HG03457 (cell line): ENCODE results near the gene GAB2.

ENCODE experiments used
- ATAC-seq: cut with Tn5 transposase; IDR thresholded peaks from one replicate; pipeline ENCODE4 v1.9.1; 2021; ENCODE audit warnings: moderate number of reproducible peaks; ENCODE audit not compliant: unreplicated experiment

Gene GAB2

DNA sequence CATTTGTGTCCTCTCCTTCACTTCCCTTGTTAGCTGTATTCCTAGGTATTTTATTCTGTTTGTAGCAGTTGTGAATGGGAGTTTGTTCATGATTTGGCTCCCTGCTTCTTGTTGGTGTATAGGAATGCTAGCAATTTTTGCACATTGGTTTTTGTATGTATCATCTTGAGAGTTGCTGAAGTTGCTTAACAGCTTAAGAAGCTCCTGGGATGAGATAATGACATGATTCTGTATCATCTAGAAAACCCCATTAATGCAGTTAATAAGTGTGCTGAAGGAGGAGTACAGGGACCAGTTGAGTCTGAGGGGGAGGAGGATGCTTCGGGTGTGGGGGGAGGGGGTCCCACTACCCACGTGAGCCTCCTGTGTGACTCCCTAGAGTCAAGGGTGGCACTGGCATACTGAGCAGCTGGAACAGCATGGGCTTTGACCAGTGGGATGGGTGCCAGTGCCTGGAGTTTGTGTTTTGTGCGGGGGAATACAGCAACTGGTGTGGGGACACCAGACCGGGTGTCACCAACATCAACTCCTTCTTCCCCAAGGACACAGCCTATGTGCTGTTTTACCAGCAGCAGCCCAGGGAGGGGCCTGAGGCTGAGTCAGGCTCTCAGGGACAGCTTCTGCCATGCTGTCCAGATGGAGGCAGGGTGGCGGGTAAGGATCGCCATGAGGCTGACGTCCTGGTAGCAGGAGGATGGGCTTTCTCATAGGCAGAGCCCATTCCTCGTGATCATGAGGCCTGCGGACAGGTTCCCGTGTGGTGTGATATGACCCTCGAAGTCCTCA is 204.8 kb downstream of the GAB2 start:
- no peak for ATAC-seq

DNA sequence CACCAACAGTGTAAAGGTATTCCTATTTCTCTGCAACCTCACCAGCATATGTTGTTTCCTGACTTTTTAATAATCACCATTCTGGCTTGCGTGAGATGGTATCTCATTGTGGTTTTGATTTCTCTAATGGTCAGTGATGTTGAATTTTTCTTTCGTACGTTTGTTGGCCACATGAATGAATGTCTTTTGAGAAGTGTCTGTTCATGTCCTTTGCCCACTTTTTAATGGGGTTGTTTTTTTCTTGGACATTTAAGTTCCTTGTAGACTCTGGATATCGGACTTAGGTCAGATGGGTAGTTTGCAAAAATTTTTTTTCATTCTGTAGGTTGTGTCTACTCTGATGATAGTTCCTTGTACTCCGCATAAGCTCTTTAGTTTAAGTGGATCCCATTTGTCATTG is 206.1 kb downstream of the GAB2 start:
- no peak for ATAC-seq

DNA sequence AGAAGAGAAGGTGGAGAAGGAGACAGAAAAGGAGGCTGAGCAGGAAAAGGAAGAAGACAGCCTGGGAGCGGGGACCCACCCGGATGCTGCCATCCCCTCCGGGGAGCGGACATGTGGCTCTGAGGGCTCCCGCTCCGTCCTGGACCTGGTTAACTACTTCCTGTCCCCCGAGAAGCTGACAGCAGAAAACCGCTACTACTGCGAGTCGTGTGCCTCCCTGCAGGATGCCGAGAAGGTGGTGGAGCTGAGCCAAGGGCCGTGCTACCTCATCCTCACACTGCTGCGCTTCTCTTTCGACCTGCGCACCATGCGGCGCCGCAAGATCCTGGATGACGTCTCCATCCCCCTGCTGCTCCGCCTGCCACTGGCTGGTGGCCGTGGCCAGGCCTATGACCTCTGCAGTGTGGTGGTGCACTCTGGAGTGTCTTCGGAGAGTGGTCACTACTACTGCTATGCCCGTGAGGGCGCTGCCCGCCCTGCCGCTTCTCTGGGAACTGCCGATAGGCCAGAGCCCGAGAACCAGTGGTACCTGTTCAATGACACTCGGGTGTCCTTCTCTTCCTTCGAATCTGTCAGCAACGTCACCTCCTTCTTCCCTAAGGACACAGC is 207.5 kb downstream of the GAB2 start:
- ATAC-seq, result no peak

DNA sequence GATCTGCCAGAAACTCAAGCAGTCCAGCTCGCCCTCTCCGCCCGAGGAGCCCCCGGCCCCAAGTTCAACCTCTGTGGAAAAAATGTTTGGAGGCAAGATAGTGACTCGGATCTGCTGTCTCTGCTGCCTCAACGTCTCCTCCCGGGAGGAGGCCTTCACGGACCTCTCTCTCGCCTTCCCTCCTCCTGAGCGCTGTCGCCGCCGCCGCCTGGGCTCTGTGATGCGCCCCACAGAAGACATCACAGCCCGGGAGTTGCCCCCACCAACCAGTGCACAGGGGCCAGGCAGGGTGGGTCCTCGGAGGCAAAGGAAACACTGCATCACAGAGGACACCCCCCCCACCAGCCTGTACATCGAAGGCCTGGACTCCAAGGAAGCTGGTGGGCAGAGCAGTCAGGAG is 208.1 kb downstream of the GAB2 start:
- ATAC-seq, result no peak

DNA sequence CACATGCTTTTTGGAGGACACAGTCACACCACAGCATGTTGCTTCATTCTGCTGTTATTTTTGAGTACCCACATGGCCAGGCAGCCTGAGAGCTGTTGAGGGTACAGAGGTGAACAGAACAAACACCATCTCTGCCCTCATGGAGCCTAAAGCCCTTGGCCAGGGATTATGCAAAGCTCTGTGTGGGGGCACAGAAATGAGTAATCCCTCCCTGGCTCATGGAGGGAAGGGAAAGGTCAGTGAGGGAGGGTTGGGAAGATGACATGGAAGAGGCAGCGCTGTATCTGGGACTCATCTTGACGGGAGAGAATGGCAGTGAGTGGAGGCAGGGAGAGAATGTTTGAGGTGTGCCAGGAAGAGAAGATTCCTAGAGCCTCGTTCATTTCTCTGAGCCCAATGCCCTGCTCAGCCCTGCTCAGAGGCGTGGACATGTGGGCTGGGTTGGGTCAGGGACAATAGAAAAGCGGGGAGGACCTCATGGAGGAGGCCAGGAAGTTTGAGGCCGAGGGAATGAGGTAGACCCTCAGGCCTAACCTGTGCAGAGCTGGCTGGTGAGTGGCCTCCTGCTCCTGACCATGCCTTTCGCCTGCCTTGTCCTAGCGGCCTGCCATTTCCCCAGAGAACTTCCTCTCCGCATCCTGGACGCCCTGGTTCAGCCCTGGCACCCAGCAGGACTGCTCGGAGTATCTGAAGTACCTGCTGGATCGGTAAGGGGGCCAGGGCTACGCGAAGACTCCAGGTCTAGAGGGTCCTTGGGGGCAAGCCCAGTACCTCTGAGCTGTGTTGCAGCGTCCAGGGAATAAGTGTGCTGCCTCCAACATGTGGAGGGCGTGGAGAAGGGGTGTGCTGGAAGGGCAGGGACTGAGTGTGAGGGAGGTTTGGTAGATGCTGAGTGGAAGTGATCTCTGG is 209.1 kb downstream of the GAB2 start:
- no peak for ATAC-seq

DNA sequence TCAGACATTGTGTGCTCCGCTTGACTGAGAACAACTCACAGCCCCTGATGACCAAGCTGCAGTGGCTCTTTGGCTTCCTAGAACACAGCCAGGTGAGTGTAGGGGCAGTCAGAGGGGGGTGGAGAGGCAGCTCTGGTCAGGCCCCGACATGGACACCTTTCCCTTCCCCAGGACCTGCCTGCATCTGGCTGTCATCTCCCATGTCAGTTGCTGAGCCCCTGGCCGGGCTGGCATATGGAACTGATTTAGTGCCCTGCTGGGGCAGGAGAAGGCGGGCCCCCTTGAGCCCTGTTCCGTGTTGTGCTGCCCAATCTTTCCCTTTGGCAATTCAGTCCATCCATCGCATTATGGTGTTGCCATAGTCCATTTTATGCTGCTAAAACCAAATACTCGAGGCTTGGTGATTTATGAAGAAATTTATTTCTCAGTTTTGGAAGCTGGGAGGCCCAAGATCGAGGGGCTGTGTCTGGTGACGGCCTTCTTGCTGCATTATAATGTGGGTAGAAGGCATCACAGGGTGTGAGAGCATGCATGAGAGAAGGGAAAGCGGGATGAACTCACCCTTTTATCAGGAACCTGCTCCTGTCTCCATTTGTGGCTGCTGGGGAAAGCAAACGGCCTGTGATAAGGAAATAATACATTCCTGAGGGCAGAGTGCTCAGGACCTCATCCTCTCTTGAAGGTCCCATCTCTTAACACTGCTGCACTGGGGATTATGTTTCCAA is 209.9 kb downstream of the GAB2 start:
- ATAC-seq, result no peak

DNA sequence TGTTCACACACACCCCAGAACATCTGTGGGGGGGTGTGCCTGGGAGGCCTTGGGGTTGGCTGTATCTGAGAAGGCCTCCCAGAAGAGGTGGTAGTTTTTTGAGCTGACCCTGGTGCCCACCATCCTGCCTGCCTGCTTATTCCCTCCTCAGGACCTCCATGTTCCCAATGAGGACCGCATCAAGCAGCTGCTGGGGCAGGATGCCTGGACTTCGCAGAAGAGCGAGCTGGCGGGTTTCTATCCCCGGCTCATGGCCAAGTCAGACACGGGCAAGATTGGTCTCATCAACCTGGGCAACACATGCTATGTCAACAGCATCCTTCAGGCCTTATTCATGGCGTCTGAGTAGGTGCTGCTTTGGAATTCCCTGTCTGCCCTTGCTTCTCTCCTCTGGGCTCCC is 211.9 kb downstream of the GAB2 start:
- ATAC-seq, result no peak

DNA sequence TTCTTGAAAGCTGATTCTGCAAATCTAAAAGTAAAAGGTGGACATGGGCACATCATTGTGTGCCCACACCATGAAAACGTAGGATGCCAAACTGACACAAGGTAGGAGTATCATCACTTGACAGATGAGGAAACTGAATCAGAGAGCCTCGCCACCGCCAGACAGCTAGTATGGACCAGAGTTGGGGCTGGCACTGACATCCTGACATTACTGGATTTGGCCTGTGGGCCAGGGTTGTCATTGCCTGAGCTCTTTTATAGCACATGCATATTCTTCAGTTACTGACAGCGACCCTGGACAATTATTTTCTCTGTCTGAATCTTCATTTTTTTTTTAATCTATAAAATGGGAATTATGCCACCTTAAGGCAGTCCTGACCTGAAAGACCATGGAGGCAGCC is 212.4 kb downstream of the GAB2 start:
- ATAC-seq, result no peak

DNA sequence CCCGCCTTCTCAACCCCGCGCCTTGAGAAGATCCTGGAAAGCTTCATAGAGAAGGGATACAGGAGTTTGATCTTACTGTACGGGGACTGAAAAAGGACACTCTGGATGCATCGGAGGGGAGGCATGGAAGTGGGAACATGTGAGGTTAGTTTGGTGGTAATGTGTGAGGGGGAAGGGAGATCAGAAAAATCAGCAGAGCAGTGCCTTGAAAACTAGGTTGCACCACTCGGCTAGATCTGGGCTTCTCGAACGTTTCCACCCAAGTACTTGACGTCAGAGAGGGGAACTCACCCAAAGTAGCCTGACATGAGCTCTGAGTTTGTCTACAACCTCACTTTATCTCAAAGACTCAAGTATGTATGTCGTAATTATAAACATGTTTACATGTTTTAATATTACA is 214.4 kb downstream of the GAB2 start:
- ATAC-seq, result no peak

DNA sequence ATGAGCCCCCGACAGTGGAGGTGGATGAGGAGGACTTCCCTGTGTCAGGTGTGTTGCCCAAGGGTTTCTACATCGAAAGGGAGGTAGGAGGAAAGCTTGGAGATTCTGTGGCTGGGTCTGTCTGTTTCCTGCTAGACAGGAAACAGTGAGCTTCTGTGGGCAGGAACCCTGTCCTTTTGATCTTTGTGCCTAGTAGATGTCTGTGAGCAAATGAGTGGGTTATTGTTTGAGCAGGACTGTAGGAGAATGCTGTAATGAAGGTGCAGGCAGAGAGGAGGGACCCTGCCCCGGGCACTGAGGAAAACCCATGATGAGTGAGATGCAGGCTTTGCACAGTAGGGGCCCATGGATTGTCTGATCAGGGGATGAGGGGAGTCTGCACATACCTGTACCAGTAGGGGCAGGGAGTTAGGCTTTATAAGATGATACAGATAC is 214.9 kb downstream of the GAB2 start:
- ATAC-seq, result no peak

DNA sequence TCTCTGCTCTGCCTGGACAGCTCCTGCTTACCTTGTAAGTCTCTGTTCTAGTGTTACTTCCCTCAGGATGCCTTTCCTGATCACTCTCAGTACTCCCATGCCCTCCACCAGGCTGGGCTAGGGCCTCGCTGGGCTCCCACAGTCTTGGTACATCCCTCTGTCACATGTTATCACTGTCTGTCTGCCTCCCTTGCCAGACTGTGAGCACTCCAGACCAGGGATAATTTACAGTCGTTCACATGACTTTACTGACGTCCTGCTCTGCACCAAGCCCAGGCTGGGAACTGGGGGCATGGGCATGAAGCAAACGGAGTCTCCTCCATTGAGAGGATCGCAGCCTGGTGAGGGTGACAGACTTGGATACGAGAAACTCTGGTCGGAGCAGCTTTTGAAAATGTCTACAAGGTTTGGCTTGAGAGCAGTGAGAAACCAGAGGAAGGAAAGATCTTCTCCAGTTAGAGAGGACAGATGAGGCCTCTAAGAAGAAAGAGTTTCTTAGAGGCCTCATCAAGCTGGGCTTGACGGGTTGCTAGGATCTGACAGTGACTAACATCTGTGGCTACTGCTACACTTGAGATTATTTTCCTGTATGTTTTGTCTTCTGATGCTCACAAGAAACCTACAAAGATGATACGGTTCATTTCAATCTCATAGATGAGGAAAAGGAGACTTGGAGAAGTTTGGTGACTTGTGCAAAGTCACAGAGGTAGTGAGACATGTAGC is 216.4 kb downstream of the GAB2 start:
- no peak for ATAC-seq

DNA sequence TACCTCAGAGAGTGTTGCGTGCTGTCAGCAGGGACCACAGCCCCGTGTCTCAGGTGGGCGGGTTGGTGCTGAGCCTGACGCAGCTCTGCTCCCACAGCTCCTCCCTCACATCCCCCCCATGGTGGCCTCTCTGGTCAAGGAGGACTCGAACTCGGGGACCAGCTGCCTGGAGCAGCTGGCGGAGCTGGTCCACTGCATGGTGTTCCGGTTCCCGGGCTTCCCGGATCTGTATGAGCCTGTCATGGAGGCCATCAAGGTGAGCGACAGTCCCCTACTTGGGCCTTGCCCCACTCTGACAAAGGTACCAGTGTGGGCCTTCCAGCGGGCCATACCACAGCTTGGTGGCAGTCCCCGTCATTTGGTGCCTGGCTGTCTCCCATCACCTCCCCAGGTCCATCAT is 217.1 kb downstream of the GAB2 start:
- no peak for ATAC-seq

DNA sequence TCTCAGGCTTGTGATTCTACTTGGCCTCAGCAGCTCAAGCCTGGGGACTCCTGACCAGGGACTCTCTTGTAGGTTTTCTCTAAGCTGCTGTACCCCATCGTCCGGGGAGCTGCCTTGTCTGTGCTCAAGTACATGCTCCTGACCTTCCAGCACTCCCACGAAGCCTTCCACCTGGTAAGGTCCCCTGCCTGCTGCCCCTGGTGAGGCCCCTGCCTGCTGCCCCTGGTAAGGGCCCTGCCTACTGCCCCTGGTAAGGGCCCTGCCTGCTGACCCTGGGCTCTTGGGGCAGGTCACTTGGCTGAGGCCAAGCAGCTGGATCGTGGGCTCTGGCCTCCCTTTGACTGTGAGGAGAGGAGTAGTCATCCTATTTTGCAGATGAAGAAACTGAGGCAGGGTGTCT is 217.6 kb downstream of the GAB2 start:
- no peak for ATAC-seq

DNA sequence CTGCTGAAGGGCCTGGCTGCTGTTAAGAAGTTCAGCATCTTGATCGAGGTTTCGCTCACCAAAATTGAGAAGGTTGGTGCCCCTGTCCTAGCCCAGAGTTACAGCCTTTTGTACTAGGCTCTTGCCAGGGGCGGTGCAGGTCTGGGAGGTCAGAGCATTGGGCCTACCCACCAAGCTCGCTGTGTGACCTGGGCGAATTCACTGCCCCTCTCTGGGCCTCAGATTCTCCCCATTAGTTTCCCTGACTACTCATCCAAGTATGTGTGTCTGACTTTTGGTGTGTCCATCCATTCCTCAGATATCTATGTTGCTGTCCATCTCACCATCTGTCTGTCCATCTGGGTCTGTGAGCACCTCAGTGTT is 218.0 kb downstream of the GAB2 start:
- no peak for ATAC-seq

DNA sequence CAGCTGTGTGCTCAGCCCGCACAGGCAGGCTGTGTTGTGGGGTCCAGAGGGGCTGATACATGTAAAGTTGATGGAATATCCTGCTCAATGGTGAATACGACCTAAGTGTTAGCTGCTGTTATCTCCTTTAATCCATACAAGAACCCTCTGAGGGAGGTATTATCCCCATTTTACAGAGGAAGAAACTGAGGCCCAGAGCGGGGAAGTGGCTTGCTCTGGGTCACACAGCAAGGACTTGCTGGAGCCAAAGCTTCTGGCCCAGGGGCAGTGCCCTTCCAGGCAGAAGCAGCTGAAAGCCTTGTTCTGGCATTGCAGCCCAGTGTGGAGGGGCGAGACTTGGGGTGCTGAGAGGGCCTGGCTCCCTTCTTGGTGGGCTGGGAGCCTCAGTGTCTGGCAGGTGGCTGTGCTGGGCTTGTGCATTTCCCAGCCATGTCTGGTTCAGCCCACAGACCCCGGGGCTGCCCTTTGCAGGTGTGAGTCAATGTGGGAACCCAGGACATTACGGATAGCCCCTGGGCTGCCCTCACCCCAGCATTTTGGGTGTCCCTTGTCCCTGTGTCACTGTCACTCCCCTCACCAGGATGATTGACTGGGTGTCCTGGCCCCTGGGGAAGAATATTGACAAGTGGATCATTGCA is 218.5 kb downstream of the GAB2 start:
- ATAC-seq, result no peak

DNA sequence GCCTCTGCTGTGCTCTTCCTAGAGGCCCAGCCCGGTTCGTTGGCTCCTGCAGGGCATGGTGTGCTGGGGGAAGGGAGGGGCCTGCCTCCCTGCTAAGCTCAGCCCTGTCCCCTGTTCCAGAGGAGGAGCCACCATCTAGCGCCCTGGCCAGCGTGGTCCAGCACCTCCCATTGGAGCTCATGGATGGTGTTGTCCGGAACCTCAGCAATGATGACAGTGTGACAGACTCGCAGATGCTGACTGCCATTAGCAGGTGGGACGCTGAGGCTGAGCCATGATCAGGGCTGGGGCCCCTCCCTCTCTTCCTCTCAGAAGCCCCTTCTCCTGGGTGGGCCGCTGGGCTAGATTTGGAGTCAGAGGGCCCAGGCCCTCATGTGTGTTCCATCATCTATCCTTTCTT is 219.8 kb downstream of the GAB2 start:
- ATAC-seq, result no peak

DNA sequence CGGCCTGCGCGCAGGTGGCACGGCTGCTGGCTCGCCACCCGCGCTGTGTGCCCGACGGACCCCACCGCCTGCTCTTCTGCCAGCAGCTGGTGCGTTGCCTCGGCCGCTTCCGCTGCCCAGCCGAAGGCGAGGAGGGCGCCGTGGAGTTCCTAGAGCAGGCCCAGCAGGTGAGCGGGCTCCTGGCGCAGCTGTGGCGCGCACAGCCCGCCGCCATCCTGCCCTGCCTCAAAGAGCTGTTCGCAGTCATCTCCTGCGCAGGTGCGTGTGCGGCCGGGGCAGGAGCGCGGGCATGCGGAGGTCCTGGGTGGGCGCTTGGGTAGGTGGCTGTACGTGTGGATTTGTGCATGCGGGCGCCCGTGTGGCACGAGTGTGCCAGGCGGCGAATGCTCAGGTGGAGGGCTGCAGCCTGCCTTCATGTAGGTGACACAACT is 220.9 kb downstream of the GAB2 start:
- ATAC-seq, result no peak

DNA sequence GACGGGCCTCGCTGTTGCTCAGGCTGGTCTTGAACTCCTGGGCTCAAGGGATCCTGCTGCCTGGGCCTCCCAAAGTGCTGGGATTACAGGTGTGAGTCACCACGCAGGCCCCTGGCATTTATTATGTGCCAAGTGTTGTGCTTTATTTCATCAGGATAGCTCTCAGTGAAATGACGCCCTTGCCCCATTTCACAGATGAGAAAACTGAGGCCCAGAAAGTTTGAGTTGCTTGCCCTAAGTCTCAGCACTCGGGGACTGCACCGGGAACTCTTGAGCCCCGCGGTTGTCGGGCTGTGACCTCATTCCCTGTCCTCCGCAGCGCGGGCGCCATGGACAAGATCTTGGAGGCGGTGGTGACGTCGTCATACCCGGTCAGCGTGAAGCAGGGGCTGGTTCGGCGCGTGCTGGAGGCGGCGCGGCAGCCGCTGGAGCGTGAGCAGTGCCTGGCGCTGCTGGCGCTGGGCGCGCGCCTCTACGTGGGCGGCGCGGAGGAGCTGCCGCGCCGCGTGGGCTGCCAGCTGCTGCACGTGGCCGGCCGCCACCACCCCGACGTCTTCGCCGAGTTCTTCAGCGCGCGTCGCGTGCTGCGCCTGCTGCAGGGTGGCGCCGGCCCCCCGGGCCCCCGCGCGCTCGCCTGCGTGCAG is 221.6 kb downstream of the GAB2 start:
- ATAC-seq, result no peak

DNA sequence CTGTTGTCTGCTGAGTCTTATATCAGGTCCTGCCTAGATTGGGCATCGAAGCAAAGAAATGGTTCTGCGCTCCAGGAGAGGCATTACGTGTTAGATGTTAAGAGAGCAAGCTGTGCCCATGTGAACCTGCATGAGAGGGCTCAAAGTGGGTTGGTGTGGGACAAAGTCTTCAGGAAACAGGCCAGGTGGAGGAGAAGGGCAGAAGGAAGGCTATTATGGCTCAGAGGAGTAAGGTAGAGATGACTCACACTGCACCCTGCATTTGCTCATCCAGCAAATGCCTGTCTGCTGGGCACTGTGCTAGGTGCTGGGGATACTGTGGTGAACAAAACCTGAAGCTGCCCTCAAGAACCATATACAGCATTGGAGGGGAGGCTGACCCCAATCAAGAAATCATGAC is 223.1 kb downstream of the GAB2 start:
- no peak for ATAC-seq

DNA sequence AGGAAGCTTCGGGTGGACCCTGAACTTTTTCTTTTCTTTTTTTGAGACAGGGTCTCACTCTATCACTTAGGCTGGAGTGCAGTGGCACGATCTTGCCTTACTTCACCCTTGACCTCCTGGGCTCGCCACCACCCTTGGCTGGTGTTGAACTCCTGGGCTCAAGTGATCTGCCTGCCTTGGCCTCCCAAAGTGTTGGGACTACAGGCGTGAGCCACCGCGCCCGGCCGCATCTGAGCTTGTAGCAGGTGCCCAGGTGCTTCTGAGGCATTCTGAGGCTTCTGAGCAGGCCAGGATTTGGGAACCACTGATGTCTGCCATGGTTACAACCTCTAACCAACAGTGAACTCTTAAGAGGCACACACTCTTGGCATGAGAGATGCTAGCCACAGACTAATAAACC is 223.8 kb downstream of the GAB2 start:
- ATAC-seq, result no peak
